B cell (primary cell): ENCODE data around the gene NKX6-2.

Source experiments
- EZH2 ChIP-seq: IDR thresholded peaks from 2 replicates; pipeline ENCODE4 v1.6.1; 2012; ENCODE audit warnings: borderline replicate concordance, low read depth, mild to moderate bottlenecking, moderate library complexity, low read length; ENCODE audit not compliant: insufficient read depth, poor library complexity, severe bottlenecking
- TF ChIP-seq, protein P1 (sequence below): fragments of 200-600 bp; IDR thresholded peaks from one replicate; pipeline ENCODE4 v1.8.0; 2022; ENCODE audit warnings: antibody characterized with exemption, mild to moderate bottlenecking

- no peak for TF ChIP-seq EZH2
- TF ChIP-seq, protein P1, sequence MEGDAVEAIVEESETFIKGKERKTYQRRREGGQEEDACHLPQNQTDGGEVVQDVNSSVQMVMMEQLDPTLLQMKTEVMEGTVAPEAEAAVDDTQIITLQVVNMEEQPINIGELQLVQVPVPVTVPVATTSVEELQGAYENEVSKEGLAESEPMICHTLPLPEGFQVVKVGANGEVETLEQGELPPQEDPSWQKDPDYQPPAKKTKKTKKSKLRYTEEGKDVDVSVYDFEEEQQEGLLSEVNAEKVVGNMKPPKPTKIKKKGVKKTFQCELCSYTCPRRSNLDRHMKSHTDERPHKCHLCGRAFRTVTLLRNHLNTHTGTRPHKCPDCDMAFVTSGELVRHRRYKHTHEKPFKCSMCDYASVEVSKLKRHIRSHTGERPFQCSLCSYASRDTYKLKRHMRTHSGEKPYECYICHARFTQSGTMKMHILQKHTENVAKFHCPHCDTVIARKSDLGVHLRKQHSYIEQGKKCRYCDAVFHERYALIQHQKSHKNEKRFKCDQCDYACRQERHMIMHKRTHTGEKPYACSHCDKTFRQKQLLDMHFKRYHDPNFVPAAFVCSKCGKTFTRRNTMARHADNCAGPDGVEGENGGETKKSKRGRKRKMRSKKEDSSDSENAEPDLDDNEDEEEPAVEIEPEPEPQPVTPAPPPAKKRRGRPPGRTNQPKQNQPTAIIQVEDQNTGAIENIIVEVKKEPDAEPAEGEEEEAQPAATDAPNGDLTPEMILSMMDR: no peak
Observed at GRCh38 chr10:132817701-132818211, 31.8 kb upstream of the NKX6-2 start.
